GM18861 (cell line): ENCODE data around the gene PPARG.
"Not testable (repeated sequence)": the region's sequence is repeated elsewhere in the genome, so short reads cannot be mapped to it uniquely, and the experiment has no call there.

Source experiments
- ATAC-seq: cut with Tn5 transposase; IDR thresholded peaks from one replicate; pipeline ENCODE4 v1.9.1; 2021; ENCODE audit not compliant: unreplicated experiment

The PPARG gene

GRCh38 chr3:12437861-12438260 lies 149.0 kb downstream of the PPARG start:
- no peak for ATAC-seq

GRCh38 chr3:12438318-12438717 lies 149.4 kb downstream of the PPARG start:
- ATAC-seq = no peak

DNA sequence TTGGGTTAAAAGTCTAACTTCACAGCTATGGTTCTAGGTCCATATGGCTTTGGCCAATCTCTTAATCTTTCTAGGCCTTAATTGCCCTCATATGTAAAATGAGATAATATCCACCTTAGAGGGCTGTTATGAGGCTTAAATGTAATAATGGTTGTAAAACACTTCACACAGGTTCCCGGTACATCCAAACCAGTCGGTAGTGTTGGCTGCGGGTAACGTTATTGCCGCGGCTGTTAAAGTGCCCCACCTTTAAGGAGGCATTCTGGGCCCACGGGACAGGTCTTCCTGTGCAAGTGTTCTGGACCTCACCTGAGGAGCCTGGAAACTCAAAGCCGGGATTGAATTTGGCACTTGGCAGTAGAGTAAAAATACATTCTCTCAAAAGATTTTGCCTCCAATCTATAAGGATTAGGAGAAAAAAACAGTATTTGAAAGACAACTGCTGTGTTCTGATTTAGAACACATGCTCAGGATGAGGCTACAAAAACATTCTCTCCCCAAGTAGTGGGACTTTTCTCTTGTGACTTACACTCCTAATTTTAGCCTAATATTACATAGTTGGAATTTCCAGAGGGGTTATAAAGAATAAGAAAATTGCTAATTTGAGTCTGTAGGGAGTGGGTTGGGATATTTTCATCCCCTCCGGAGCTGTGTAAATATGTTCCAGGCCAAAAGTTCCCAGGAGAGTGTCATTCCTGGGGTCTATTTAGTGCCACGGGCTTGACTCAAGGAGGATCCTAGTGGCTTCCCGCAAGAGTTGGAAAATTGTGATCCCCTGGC lies 150.5 kb downstream of the PPARG start:
- no peak for ATAC-seq

DNA sequence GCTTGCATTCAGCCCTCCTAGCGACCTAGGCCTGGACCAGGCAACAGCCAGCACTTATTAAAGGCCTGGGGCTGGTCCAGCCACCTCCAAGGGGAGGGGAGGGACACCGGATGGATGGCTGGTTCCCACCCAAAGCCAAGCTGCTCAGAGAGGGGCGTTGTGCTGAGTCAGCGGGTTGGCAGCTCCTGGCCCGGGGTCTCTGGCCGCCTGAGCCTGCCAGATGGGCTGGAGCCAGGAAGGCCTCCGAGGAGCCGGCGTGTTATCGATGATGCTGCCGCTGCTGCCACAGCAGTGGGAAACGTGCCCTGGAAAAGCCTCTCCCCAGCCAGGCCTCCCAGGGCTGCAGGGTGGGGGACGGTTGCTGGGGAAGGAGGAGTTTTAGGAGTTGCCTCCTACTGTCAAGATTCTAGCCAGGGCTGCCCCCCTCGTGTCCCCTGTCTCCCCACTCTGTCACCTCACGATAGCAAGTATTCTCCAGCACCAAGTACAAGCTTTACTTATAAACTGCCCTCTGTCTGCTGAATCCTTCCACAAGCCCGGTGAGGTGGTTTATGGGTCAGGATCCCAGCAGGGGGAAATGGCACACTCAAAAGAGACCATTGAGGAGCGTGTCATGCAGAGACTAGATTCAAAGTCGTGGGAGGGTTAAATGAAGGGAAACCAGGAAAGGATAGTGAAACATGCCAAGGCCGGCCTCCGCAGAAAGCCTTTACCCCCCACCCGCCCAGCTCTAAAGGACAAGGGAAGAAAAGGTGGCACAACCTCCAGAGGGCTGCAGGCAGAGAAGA lies 152.3 kb downstream of the PPARG start:
- ATAC-seq = no peak

DNA sequence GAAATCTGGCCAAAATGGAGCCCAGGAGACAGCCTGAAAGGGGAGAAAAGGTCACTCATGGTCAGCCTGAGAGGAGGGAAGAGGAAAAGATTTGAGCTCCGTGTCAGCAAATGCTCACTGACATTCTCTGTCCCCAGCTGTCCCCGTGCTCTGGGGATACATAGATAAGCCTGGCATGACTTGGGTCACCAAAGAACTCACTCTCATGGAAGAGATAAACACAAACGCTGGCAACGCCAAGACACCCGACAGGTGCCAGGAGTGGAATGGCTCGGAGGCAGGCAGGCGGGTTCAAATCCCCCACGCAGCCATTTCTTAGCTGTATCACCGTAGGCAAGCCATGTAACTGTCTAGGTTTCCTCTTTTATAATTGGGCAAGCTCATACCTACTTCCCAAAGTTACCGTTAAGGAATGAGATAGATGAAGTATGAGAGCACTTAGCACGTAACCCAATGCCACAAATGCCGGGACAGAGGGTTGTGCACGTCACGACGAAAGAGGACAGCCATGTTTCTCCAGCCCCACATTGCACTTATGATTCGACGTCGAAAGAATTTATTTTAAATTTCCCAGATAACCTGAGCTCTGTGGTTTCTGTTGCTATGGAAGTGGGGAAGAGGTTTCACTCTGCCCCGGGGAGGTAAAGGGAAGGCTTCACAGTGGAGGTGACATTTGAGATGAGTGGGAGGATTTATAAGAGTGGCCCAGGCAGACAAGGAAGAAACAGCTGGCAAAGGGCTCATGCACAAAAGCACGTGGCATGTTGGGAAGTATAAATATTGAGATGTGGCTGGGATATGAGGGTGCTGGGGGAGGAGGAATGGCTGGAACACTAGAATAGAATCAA lies 154.0 kb downstream of the PPARG start:
- ATAC-seq = no peak

GRCh38 chr3:12443781-12444522 lies 155.1 kb downstream of the PPARG start:
- no peak for ATAC-seq

DNA sequence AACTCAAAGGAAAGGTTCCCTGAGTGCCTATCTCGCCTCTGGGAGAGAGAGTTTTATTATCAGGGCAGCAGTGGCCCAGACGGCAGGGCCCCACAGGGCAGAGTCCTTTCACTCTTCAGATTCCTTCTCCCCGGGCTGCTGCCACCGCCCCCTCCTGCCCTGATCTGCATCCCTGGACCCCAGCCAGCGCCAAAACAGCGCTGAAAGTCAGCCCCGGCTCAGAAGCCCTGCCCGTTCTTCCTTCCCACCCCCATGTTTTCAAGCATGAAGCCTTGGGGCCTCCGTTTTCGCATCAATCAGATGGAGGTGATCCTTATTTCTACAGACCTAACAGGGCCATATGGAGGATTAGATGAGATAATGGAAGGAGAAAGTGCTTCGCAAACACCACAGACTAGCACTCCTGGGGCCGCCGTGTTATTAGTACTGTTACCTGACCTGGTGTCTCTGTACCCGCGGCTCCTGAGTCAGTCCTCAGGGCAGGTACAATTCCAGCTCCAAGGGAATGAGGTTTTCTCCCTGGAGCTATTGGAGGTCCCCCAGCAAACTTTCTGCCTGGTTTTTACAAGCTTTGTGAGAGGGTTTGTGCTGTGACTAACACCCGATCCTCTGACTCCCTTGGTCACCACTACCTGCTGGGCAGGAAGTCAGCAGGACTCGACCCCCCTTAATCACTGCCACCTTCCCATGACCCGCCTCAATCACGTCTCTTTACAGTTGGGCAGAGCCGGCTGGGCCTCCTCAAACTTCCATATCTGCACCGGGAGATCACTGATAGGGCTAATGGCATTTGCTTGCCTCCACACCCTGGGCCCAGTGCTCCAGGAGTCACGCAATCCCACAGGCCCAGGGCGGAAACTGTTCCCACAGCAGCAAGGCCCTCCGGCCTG lies 156.0 kb downstream of the PPARG start:
- no peak for ATAC-seq

GRCh38 chr3:12445523-12446240 lies 156.8 kb downstream of the PPARG start:
- no peak for ATAC-seq

DNA sequence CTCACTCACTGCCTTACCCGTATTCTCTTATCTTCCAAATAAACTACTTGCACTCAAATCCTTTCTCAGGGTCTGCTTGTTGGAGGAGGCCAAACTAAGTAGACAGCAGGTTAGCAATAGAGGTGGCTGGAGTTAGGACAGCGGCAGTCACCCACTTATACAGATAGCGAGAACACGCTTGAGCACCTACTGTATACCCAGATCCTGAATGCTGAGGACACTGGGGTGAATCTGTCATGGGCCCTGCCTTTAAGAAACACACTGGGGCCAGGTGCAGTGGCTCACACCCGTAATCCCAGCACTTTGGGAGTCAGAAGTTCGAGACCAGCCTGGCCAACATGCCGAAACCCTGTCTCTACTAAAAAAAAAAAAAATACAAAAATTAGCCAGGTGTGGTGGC lies 157.4 kb downstream of the PPARG start:
- no peak for ATAC-seq

- no peak for ATAC-seq
Observed at GRCh38 chr3:12447075-12447474, 158.2 kb downstream of the PPARG start.

DNA sequence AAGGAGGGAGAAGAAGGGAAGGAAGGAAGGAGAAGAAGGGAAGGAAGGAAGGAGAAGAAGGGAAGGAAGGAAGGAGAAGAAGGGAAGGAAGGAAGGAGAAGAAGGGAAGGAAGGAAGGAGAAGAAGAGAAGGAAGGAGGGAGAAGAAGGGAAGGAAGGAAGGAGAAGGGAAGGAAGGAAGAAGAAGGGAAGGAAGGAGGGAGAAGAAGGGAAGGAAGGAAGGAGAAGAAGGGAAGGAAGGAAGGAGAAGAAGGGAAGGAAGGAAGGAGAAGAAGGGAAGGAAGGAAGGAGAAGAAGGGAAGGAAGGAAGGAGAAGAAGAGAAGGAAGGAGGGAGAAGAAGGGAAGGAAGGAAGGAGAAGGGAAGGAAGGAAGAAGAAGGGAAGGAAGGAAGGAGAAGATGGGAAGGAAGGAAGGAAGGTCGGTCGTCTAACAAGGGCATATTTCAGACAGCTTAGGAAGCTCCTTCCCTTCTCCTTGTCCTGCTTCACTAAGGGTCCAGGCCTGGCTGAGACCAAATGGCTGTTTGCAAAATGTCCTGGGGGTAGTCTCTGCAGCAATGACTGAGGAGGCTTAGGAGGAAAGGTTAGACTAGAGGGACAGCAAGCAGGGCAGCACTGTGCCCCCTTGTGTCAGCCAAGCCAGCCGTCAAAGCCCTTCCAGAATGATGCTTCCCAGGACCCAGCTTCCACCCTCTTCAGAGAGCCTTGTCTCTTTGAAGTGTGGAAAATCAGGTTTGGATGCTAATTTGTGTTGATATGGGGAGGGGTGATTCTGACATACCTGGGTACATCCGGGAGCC lies 159.7 kb downstream of the PPARG start:
- not testable (repeated sequence) for ATAC-seq

DNA sequence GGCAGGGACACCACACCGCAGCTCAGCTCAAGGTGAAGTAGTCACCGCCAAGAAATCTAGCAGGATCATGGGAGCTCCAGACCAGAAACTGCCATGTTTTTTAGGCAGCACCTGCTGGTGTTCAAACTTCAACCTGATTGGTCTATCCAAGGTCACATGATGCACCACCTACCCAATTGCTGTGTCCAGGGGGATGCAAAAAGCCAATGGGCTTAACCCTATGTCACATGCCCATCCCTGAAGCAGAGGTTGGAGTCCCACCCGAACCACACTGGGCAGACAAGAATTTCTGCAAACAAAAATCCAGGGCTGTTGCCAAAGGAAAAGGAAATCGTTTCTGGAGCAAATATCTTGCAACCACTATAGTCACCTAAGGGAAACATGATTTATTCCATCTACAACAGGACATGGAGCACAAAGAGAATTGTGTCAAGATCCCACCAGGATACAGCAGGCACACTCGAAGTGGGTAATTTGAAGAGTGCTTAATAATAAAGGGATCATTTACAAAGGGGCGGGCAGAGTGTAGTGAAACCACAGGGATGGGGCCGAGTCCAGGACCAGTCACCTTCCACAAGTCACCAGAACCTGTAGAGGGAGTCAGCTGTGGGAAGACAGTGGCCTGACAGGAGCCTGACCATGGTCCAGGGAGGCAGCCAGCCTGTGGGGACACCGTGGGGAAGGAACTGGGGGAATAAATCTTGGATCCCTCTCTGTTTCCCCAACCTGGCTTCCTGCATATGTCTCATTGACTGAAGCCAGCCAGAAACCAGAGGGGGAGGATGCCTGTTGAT lies 161.2 kb downstream of the PPARG start:
- no peak for ATAC-seq

DNA sequence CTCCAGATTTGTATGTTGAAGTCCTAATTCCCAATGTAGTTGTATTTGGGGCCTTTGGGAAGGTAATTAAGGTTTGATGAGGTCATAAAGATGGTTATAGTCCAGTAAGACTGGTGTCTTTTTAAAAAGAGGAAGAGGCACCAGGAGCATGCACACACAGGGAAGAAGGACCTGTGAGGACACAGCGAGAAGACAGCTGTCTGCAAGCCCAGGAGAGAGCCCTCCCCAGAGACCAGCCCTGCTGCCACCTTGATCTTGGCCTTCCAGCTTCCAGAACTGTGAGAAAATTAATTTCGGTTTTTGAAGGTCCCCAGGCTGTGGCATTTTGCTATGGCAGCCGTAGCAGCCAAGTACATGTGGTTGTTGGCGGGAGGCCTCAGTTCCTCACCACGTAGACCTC lies 162.6 kb downstream of the PPARG start:
- no peak for ATAC-seq

GRCh38 chr3:12451960-12452359 lies 163.1 kb downstream of the PPARG start:
- ATAC-seq = no peak

DNA sequence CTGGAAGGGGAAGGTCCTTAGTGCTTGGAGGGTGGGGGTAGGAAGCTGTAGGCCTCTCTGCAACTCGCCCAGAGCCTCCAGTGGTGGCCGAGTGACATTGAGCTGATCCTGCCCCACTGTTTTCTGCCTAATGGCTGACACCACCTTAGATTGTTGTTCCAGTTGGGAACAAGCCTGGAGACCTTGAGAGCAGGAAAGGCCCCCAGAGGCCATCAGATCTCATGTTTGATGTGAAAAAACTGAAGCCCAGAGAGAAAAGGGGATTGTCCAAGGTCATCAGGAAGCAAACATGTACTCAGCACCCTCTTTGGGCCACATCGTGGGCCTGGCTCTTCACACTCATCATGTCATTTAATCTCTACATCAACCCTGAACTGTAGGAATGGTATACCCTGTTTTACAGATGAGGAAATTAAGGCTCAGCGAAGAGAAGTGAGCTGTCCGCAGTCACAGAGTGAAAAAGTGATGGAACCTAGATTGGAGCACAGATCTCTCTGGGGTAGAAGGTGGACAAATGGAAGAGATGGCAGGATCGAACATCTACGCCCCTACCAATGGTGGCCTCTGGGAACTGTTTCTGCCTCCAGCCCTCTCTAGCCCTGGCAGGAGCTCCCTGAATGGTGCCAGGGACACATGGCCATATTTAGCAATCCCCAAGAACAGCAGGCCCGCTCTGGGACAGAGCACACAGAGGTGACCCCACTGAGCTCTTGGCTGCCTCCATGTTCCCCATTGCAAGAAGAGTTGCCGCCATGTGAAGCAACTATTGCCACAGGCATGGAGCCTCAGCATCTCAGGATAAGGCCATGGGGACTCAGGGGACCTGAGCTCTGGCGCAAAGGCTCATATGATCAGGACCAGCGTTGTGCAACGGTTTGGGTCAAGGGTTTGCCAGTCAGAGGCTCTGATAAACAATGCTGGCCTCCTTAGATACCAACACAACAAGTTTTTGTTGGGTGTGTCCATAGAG lies 163.8 kb downstream of the PPARG start:
- no peak for ATAC-seq

- no peak for ATAC-seq
Observed at GRCh38 chr3:12454076-12454815, 165.4 kb downstream of the PPARG start.
